HG03060 (cell line): Measurements from ENCODE around the gene NSG2.
"Not testable (repeated sequence)": the region's sequence is repeated elsewhere in the genome, so short reads cannot be mapped to it uniquely, and the experiment has no call there.

Source experiments
- ATAC-seq: cut with Tn5 transposase; IDR thresholded peaks from one replicate; pipeline ENCODE4 v1.9.1; 2021; ENCODE audit warnings: low read depth, moderate number of reproducible peaks; ENCODE audit not compliant: unreplicated experiment

The NSG2 gene

GRCh38 chr5:174097486-174098185 lies 52.1 kb downstream of the NSG2 start:
- no peak for ATAC-seq

- ATAC-seq = no peak
Measured at GRCh38 chr5:174098694-174099093, 53.2 kb downstream of the NSG2 start.

GRCh38 chr5:174100490-174100889 lies 55.0 kb downstream of the NSG2 start:
- ATAC-seq = no peak

DNA sequence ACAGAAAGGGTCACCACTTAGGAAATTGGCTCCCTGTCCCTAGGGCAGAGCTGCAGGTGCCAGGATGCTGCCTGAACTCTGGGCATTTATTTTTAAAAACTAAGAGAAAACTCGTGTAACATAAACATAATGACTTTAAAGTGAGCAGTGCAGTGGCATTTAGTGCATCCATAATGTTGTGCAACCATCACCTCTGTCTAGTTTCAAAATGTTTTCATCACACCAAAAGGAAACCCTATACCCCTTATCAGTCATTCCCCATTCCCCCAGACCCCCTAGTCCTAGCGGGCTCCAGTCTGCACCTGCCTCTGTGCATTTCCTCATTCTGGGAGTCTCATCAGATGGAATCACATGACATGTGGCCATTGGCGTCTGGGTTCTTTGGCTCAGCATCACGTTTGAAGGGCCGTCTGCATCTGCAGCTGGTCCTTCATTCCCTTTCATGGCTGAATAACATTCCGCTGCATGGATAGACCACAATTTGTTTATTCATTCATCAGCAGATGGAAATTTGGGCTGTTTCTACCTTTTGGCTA lies 55.8 kb downstream of the NSG2 start:
- no peak for ATAC-seq

- ATAC-seq = not testable (repeated sequence)
Measured at GRCh38 chr5:174102574-174102973, 57.1 kb downstream of the NSG2 start.

GRCh38 chr5:174106997-174107655 lies 61.6 kb downstream of the NSG2 start:
- ATAC-seq = no peak

- no peak for ATAC-seq
Measured at GRCh38 chr5:174108745-174109144, 63.2 kb downstream of the NSG2 start.

GRCh38 chr5:174109698-174110260 lies 64.3 kb downstream of the NSG2 start:
- no peak for ATAC-seq

DNA sequence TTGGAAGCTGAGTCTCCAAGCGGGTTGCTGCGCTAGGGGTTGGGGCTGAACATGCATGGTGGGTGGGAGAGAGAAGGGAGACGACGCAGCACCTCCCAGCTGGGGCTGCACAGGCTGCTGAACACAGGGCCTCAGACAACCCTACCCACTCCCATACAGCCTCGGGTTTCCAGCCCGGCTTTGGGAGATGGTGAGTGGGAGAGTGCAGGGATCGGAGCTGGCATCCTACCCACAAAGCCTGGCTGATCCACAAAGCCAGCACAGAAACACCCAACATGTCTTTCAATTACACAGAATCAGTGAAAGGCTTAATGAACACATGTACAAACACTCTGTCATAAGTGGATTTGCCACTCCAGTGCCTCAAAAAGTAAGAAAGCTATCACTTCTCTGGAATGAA lies 64.8 kb downstream of the NSG2 start:
- ATAC-seq = no peak

- no peak for ATAC-seq
Measured at GRCh38 chr5:174111287-174111973, 65.9 kb downstream of the NSG2 start.

- ATAC-seq = no peak
Measured at GRCh38 chr5:174115226-174115625, 69.7 kb downstream of the NSG2 start.

- ATAC-seq = no peak
Measured at GRCh38 chr5:174118823-174119467, 73.4 kb downstream of the NSG2 start.

DNA sequence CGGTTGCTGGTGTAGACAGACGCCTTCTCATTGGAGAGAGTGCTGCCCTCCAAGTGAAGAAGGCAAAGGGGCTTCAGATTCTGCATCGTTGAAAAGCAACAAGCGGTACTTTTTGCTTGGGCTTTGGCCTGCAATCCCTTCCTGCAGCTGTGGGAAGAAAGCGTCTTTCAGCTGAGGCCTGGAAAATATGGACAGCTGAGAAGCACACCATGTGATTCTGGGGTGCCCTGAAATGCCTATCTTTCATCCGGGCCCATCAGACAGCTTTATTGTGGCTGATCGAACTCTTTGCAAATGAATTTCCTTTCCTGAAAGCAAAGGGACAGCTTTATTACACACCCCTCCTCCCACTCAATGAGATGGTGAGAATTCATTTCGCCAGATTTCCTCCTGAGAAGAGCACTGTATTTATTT lies 74.0 kb downstream of the NSG2 start:
- no peak for ATAC-seq

- ATAC-seq = no peak
Measured at GRCh38 chr5:174120401-174121005, 75.0 kb downstream of the NSG2 start.

DNA sequence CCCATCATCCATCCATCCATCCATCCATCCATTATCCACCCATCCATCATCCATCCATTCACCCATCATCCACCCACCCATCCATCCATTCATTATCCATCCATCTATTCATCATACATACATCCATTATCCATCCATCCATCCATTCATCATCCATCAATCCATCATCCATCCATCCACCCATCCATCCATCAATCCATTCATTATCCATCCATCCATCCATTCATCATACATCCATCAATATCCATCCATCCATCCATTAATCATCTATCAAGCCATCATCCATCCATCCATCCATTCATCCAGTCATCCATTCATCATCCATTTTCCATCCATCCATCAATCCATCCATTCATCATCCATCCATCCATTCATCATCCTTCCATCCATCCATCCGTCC lies 89.0 kb downstream of the NSG2 start:
- ATAC-seq = no peak

DNA sequence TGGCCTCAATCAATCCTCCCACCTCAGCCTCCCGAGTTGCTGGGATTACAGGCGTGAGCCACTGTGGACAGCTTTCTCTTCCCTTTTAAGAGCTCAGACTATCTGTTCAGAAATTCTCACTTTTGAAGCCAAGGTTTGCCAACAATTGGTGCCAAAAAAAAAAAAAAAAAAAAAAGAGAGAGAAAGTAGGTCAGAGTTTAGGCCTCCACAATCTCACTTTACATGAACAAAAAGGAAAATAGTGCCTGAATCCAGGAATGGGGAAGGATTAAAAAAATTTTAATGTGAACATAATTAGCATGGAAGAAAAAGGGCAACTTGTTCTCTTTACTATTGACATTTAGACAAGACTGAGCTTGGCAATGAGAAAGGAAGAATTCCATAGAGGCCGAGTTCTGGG lies 94.1 kb downstream of the NSG2 start:
- no peak for ATAC-seq

- no peak for ATAC-seq
Measured at GRCh38 chr5:174140452-174141020, 95.0 kb downstream of the NSG2 start.

DNA sequence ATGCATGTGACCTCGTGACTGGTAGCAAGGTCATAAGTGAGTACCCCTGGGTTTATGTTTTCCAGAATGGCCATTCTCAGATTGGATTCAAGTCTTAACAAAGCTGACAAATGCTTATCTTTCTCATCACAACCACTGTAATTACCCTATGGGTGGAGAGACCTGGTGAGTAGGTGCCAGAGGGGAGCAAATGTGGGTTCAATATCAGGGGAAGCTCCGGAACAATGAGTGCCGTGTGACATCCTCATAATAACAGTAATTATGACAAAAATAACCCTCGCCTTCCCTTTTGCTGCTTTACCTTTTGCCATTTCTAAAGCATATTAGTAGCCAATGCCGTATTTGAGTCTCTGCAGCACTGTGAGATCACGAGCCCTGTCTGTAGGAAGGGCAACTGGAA lies 95.9 kb downstream of the NSG2 start:
- ATAC-seq = no peak

- no peak for ATAC-seq
Measured at GRCh38 chr5:174145091-174145490, 99.6 kb downstream of the NSG2 start.

DNA sequence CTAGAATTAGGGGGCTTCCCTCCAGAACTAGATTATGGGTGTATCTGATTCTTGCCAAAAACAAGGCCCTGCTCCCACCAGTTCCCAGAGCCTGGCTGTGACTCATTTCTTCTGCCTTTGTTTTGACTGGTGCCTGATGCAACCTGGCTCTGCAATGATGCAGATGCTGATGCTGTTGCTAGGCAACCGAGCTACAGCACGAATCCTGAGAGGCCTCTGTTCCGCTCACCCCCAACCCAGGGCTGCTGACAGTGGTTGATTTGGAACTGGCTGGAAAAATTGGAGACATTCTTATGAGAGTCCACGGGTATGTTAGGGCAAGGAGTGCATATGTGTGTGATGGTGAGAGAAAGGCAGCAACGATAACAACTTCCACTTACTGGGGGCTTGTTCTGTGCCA lies 100.3 kb downstream of the NSG2 start:
- no peak for ATAC-seq
